WTC11 (cell line): ENCODE measurements around the gene ULK4. TPM values are rescaled to one million over a fixed set of nuclear protein-coding genes. Genes with fewer than 3 reads are reported as not detected.

Experiments used
- ATAC-seq: fragments of 200-7000 bp; cut with Tn5 transposase; 2 replicates; pipeline ENCODE4 v1.10.0; 2021; ENCODE audit warnings: mild to moderate bottlenecking, moderate library complexity
- CTCF ChIA-PET: fragments of 300-600 bp; sonication (Branson Sonifier 250); formaldehyde crosslinking; loops from one replicate; lab custom pipeline; 2021; ENCODE audit warnings: antibody characterized with exemption; lab: Charles Lee
- POLR2A ChIA-PET: fragments of 350-600 bp; sonication (Branson Sonifier 250); formaldehyde crosslinking; loops from one replicate; lab custom pipeline; 2021; ENCODE audit warnings: antibody characterized with exemption; lab: Charles Lee
- DNase-seq: peaks from one replicate; pipeline ENCODE4 v3.0.0; 2021; ENCODE audit warnings: low spot score
- H3K27ac Mint-ChIP-seq: 2 replicates; pipeline ENCODE4 v1.8.0; 2021; ENCODE audit warnings: mixed read lengths
- H3K27me3 Mint-ChIP-seq: 2 replicates; pipeline ENCODE4 v1.8.0; 2021; ENCODE audit warnings: low read depth, mild to moderate bottlenecking, moderate library complexity, mixed read lengths
- H3K36me3 Mint-ChIP-seq: 2 replicates; pipeline ENCODE4 v1.8.0; 2021; ENCODE audit warnings: mixed read lengths
- H3K4me1 Mint-ChIP-seq: 2 replicates; pipeline ENCODE4 v1.8.0; 2022; ENCODE audit warnings: mixed read lengths
- H3K4me3 Mint-ChIP-seq: 2 replicates; pipeline ENCODE4 v1.8.0; 2021; ENCODE audit warnings: mild to moderate bottlenecking, moderate library complexity, mixed read lengths
- H3K9me3 Mint-ChIP-seq: 2 replicates; pipeline ENCODE4 v1.8.0; 2021; ENCODE audit warnings: mixed read lengths
- ARID4B ChIP-seq: sonication (generic); formaldehyde crosslinking; IDR thresholded peaks from 2 replicates; pipeline ENCODE4 v1.8.0; 2023; ENCODE audit warnings: missing genetic modification reagents, mild to moderate bottlenecking, borderline replicate concordance
- ATF1 ChIP-seq: sonication (generic); formaldehyde crosslinking; IDR thresholded peaks from 2 replicates; pipeline ENCODE4 v1.8.1; 2023; ENCODE audit warnings: mild to moderate bottlenecking, moderate library complexity, missing genetic modification reagents
- CBFB ChIP-seq: sonication (generic); formaldehyde crosslinking; IDR thresholded peaks from 2 replicates; pipeline ENCODE4 v1.8.1; 2022; ENCODE audit warnings: mild to moderate bottlenecking, low read depth, missing genetic modification reagents
- ELF4 ChIP-seq: sonication (generic); formaldehyde crosslinking; IDR thresholded peaks from 2 replicates; pipeline ENCODE4 v1.8.1; 2022; ENCODE audit warnings: low read depth, mild to moderate bottlenecking, moderate library complexity, missing genetic modification reagents
- FOXJ3 ChIP-seq: sonication (generic); formaldehyde crosslinking; IDR thresholded peaks from 2 replicates; pipeline ENCODE4 v1.9.0; 2021; ENCODE audit warnings: missing genetic modification reagents, mild to moderate bottlenecking, borderline replicate concordance
- HMGA2 ChIP-seq: fragments of 250-450 bp; sonication (Bioruptor Pico); IDR thresholded peaks from 2 replicates; pipeline ENCODE4 v1.4.0; 2021; ENCODE audit warnings: mild to moderate bottlenecking, moderate library complexity
- HMGXB4 ChIP-seq: sonication (generic); formaldehyde crosslinking; IDR thresholded peaks from 2 replicates; pipeline ENCODE4 v1.8.1; 2023; ENCODE audit warnings: mild to moderate bottlenecking, moderate library complexity, missing genetic modification reagents
- JAZF1 ChIP-seq: fragments of 250-450 bp; sonication (Bioruptor Pico); IDR thresholded peaks from 2 replicates; pipeline ENCODE4 v1.9.0; 2021; ENCODE audit warnings: moderate library complexity, mild to moderate bottlenecking, inconsistent platforms
- NFE2L1 ChIP-seq: sonication (generic); formaldehyde crosslinking; IDR thresholded peaks from 2 replicates; pipeline ENCODE4 v1.8.1; 2023; ENCODE audit warnings: missing genetic modification reagents
- USF1 ChIP-seq: sonication (generic); formaldehyde crosslinking; IDR thresholded peaks from 2 replicates; pipeline ENCODE4 v1.8.0; 2022; ENCODE audit warnings: mild to moderate bottlenecking, missing genetic modification reagents
- USF2 ChIP-seq: sonication (generic); formaldehyde crosslinking; IDR thresholded peaks from 2 replicates; pipeline ENCODE4 v1.8.1; 2023; ENCODE audit warnings: mild to moderate bottlenecking, missing genetic modification reagents, moderate library complexity
- ZBTB43 ChIP-seq: sonication (generic); formaldehyde crosslinking; IDR thresholded peaks from 2 replicates; pipeline ENCODE4 v1.8.1; 2023; ENCODE audit warnings: mild to moderate bottlenecking, missing genetic modification reagents
- ZMAT4 ChIP-seq: fragments of 250-450 bp; sonication (Bioruptor Pico); IDR thresholded peaks from 2 replicates; pipeline ENCODE4 v1.9.0; 2021; ENCODE audit warnings: mild to moderate bottlenecking
- ZNF138 ChIP-seq: sonication (generic); formaldehyde crosslinking; conservative IDR thresholded peaks from 2 replicates; pipeline ENCODE4 v1.8.1; 2022; ENCODE audit warnings: mild to moderate bottlenecking, moderate library complexity, missing genetic modification reagents
- ZNF396 ChIP-seq: fragments of 250-450 bp; sonication (Bioruptor Pico); IDR thresholded peaks from 2 replicates; pipeline ENCODE4 v1.8.0; 2021; ENCODE audit warnings: mild to moderate bottlenecking, moderate library complexity, borderline replicate concordance
- total RNA-seq: library from RNA; stranded (reverse); gene quantifications from 3 replicates; pipeline ENCODE4 v1.2.3, GENCODE V29; 2021
- TF ChIP-seq, protein P1 (sequence below): fragments of 250-450 bp; sonication (Bioruptor Pico); IDR thresholded peaks from 2 replicates; pipeline ENCODE4 v1.9.0; 2021; ENCODE audit warnings: mild to moderate bottlenecking
- TF ChIP-seq, protein P2 (sequence below): sonication (generic); formaldehyde crosslinking; IDR thresholded peaks from 2 replicates; pipeline ENCODE4 v1.8.1; 2022; ENCODE audit warnings: missing genetic modification reagents, borderline replicate concordance

The ULK4 gene
- total RNA-seq, 1 experiment from 2014 or later = 9.2 TPM

DNA sequence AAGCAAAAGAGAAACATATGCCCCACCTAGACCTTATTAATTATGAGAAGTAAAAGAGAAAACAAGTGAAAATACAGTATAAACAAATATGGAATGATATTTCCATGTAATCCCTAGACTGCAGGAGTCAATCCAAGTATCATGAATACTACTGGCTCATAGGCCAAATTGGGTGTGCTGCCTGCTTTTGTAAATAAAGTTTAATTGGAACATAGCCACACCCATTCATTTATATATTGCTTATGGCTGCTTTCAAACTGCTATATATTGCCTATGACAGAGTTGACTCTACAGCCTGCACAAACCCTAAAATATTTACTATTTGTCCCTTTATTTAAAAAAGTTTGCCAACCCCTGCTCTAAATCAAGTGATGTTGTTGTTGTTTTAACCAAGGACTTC, 5.3 kb downstream of the ULK4 start:
- ChIA-PET CTCF (no interaction called here), POLR2A (no interaction called here)
- H3K4me3 Mint-ChIP-seq = no peak overlapping the region
- no peak for TF ChIP-seq ZMAT4 (CRISPR knock-in tag)
- TF ChIP-seq ZNF396 = no peak
- TF ChIP-seq ZBTB43 (CRISPR knock-in tag) = no peak
- no peak for TF ChIP-seq NFE2L1 (CRISPR knock-in tag)
- TF ChIP-seq HMGXB4 (CRISPR knock-in tag) = no peak
- TF ChIP-seq, protein P1, sequence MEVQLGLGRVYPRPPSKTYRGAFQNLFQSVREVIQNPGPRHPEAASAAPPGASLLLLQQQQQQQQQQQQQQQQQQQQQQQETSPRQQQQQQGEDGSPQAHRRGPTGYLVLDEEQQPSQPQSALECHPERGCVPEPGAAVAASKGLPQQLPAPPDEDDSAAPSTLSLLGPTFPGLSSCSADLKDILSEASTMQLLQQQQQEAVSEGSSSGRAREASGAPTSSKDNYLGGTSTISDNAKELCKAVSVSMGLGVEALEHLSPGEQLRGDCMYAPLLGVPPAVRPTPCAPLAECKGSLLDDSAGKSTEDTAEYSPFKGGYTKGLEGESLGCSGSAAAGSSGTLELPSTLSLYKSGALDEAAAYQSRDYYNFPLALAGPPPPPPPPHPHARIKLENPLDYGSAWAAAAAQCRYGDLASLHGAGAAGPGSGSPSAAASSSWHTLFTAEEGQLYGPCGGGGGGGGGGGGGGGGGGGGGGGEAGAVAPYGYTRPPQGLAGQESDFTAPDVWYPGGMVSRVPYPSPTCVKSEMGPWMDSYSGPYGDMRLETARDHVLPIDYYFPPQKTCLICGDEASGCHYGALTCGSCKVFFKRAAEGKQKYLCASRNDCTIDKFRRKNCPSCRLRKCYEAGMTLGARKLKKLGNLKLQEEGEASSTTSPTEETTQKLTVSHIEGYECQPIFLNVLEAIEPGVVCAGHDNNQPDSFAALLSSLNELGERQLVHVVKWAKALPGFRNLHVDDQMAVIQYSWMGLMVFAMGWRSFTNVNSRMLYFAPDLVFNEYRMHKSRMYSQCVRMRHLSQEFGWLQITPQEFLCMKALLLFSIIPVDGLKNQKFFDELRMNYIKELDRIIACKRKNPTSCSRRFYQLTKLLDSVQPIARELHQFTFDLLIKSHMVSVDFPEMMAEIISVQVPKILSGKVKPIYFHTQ (CRISPR knock-in tag) = no peak
- no peak for TF ChIP-seq USF2 (CRISPR knock-in tag)
- no peak for TF ChIP-seq ELF4 (CRISPR knock-in tag)
- no peak for TF ChIP-seq JAZF1 (CRISPR knock-in tag)
- TF ChIP-seq, protein P2, sequence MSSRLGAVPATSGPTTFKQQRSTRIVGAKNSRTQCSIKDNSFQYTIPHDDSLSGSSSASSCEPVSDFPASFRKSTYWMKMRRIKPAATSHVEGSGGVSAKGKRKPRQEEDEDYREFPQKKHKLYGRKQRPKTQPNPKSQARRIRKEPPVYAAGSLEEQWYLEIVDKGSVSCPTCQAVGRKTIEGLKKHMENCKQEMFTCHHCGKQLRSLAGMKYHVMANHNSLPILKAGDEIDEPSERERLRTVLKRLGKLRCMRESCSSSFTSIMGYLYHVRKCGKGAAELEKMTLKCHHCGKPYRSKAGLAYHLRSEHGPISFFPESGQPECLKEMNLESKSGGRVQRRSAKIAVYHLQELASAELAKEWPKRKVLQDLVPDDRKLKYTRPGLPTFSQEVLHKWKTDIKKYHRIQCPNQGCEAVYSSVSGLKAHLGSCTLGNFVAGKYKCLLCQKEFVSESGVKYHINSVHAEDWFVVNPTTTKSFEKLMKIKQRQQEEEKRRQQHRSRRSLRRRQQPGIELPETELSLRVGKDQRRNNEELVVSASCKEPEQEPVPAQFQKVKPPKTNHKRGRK (CRISPR knock-in tag) = no peak
- TF ChIP-seq ZNF138 (CRISPR knock-in tag) = no peak
- TF ChIP-seq FOXJ3 (CRISPR knock-in tag) = no peak
- no peak for TF ChIP-seq USF1 (CRISPR knock-in tag)
- no peak for TF ChIP-seq ATF1 (CRISPR knock-in tag)
- ATAC-seq (no peak), DNase-seq (no peak)
- no peaks in the 10 kb centered on the region for H3K9me3 Mint-ChIP-seq
- no peak overlapping the region for H3K27ac Mint-ChIP-seq
- 0 out of 2 replicates have a peak, but pooled peaks cover 5% of the 10 kb centered on the region for H3K36me3 Mint-ChIP-seq
- no peaks in the 10 kb centered on the region for H3K27me3 Mint-ChIP-seq
- peaks cover 8% of the 10 kb centered on the region for H3K4me1 Mint-ChIP-seq

GRCh38 chr3:41955192-41955591, 6.7 kb downstream of the ULK4 start:
- Mint-ChIP-seq H3K36me3 (0 out of 2 replicates have a peak, but pooled peaks cover 5% of the 10 kb centered on the region), H3K4me1 (0 out of 2 replicates have a peak, but pooled peaks cover 3% of the 10 kb centered on the region), H3K9me3 (no peaks in the 10 kb centered on the region), H3K27me3 (no peaks in the 10 kb centered on the region), H3K4me3 (no peak overlapping the region), H3K27ac (no peak overlapping the region)
- CTCF ChIA-PET = no interaction called here
- POLR2A ChIA-PET = no interaction called here
- ATAC-seq (no peak), DNase-seq (no peak)
- TF ChIP-seq HMGA2 = no peak
- no peak for TF ChIP-seq CBFB (CRISPR knock-in tag)
- TF ChIP-seq ARID4B (CRISPR knock-in tag) = no peak
